ENCODE data around the gene GPRC6A.

DNA sequence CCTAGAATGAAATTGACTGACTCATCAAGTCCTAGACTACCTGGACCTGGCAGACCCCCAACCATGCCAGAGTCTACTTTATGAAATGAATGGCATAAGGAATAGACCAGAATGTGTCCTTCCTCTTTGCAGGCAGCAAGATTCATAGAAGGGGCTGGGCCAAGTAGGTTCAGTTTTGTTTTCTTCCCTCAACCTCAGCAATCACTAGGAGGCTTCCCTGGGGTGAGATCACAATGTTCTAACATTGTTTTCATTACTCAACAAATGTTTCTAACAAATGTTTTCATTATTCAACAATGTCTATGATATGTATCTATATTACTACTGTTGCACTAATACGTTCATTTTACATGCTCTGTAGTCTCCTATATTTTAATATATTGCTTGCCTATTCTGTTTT lies 55.0 kb downstream of the GPRC6A start:
- TF ChIP-seq, protein P1, sequence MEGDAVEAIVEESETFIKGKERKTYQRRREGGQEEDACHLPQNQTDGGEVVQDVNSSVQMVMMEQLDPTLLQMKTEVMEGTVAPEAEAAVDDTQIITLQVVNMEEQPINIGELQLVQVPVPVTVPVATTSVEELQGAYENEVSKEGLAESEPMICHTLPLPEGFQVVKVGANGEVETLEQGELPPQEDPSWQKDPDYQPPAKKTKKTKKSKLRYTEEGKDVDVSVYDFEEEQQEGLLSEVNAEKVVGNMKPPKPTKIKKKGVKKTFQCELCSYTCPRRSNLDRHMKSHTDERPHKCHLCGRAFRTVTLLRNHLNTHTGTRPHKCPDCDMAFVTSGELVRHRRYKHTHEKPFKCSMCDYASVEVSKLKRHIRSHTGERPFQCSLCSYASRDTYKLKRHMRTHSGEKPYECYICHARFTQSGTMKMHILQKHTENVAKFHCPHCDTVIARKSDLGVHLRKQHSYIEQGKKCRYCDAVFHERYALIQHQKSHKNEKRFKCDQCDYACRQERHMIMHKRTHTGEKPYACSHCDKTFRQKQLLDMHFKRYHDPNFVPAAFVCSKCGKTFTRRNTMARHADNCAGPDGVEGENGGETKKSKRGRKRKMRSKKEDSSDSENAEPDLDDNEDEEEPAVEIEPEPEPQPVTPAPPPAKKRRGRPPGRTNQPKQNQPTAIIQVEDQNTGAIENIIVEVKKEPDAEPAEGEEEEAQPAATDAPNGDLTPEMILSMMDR (tag by site-specific recombination; IDR thresholded peaks at IDR 0.05) = no peak
- TF ChIP-seq, protein P2, sequence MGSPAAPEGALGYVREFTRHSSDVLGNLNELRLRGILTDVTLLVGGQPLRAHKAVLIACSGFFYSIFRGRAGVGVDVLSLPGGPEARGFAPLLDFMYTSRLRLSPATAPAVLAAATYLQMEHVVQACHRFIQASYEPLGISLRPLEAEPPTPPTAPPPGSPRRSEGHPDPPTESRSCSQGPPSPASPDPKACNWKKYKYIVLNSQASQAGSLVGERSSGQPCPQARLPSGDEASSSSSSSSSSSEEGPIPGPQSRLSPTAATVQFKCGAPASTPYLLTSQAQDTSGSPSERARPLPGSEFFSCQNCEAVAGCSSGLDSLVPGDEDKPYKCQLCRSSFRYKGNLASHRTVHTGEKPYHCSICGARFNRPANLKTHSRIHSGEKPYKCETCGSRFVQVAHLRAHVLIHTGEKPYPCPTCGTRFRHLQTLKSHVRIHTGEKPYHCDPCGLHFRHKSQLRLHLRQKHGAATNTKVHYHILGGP (tag by site-specific recombination; IDR thresholded peaks at IDR 0.05) = no peak
- TF ChIP-seq ZSCAN30 (tag by site-specific recombination; IDR thresholded peaks at IDR 0.05) = no peak
- no peak for TF ChIP-seq ZNF670 (tag by site-specific recombination; IDR thresholded peaks at IDR 0.05; ENCODE audit: low read depth)
- no peak for TF ChIP-seq YY1 (tag by site-specific recombination; IDR thresholded peaks at IDR 0.05)
- TF ChIP-seq, protein P3, sequence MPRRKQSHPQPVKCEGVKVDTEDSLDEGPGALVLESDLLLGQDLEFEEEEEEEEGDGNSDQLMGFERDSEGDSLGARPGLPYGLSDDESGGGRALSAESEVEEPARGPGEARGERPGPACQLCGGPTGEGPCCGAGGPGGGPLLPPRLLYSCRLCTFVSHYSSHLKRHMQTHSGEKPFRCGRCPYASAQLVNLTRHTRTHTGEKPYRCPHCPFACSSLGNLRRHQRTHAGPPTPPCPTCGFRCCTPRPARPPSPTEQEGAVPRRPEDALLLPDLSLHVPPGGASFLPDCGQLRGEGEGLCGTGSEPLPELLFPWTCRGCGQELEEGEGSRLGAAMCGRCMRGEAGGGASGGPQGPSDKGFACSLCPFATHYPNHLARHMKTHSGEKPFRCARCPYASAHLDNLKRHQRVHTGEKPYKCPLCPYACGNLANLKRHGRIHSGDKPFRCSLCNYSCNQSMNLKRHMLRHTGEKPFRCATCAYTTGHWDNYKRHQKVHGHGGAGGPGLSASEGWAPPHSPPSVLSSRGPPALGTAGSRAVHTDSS (tag by site-specific recombination; IDR thresholded peaks at IDR 0.05) = no peak
- no peak for TF ChIP-seq ZNF23 (tag by site-specific recombination; IDR thresholded peaks at IDR 0.05; ENCODE audit: borderline replicate concordance)
- no peak for TF ChIP-seq YY2 (tag by site-specific recombination; IDR thresholded peaks at IDR 0.05)
- TF ChIP-seq, protein P4, sequence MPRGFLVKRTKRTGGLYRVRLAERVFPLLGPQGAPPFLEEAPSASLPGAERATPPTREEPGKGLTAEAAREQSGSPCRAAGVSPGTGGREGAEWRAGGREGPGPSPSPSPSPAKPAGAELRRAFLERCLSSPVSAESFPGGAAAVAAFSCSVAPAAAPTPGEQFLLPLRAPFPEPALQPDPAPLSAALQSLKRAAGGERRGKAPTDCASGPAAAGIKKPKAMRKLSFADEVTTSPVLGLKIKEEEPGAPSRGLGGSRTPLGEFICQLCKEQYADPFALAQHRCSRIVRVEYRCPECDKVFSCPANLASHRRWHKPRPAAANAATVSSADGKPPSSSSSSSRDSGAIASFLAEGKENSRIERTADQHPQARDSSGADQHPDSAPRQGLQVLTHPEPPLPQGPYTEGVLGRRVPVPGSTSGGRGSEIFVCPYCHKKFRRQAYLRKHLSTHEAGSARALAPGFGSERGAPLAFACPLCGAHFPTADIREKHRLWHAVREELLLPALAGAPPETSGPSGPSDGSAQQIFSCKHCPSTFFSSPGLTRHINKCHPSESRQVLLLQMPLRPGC (tag by site-specific recombination; IDR thresholded peaks at IDR 0.05) = no peak
- TF ChIP-seq ZNF19 (tag by site-specific recombination; IDR thresholded peaks at IDR 0.05; ENCODE audit: low read depth) = no peak
- TF ChIP-seq SCRT2 (tag by site-specific recombination; IDR thresholded peaks at IDR 0.05) = no peak
- no peak for TF ChIP-seq KLF9 (tag by site-specific recombination; IDR thresholded peaks at IDR 0.05; ENCODE audit: low read depth)
- TF ChIP-seq SALL2 (tag by site-specific recombination; IDR thresholded peaks at IDR 0.05; ENCODE audit: borderline replicate concordance) = no peak
- TF ChIP-seq ZNF169 (tag by site-specific recombination; IDR thresholded peaks at IDR 0.05) = no peak

Measured in HEK293 (cell line).